B cell (primary cell): Measurements from ENCODE around the gene OFD1. TPM values are rescaled to one million over a fixed set of nuclear protein-coding genes. Genes with fewer than 3 reads are reported as not detected.

Experiments used
- ATAC-seq: fragments of 200-7000 bp; cut with Tn5 transposase; one replicate; pipeline ENCODE4 v1.10.0; 2021; ENCODE audit warnings: low read depth, mild to moderate bottlenecking, moderate number of reproducible peaks, moderate library complexity
- CTCF ChIA-PET: fragments of 350-600 bp; sonication (Branson Sonifier 250); formaldehyde crosslinking; loops from one replicate; lab custom pipeline; 2021; ENCODE audit warnings: antibody characterized with exemption, inconsistent platforms; lab: Charles Lee
- POLR2A ChIA-PET: fragments of 350-600 bp; sonication (Branson Sonifier 250); formaldehyde crosslinking; loops from one replicate; lab custom pipeline; 2021; ENCODE audit warnings: antibody characterized with exemption; lab: Charles Lee
- DNase-seq: peaks from one replicate; pipeline ENCODE4 v3.0.0; 2013
- H2AFZ ChIP-seq: 2 replicates; pipeline ENCODE4 v1.6.1; 2012; ENCODE audit warnings: mild to moderate bottlenecking, low read depth, low read length; ENCODE audit not compliant: insufficient read depth, poor library complexity, severe bottlenecking
- H3K27ac ChIP-seq, 2 donors: 1 replicate in 1 of 2; 2 replicates in 1 of 2; pipeline ENCODE4 v1.5.1; 2012 to 2013; ENCODE audit warnings: low read length in 2 of 2, mild to moderate bottlenecking in 2 of 2, moderate library complexity in 1 of 2
- H3K27me3 ChIP-seq, 4 experiments: fragments of 200-600 bp in 1 of 4; sonication (generic) in 1 of 4; replicated peaks in 1 of 4; 1 replicate in 2 of 4; 2 replicates in 2 of 4; pipeline versions ENCODE4 v1.6.1 to v1.7.0; 2013 to 2016; ENCODE audit warnings: low read length in 3 of 4, mild to moderate bottlenecking in 2 of 4, mixed read lengths in 1 of 4, moderate library complexity in 1 of 4; ENCODE audit not compliant: insufficient read depth in 4 of 4, control insufficient read depth in 3 of 4; ENCODE audit errors: control extremely low read depth in 1 of 4
- H3K36me3 ChIP-seq, 2 experiments: replicated peaks in 1 of 2; 1 replicate in 1 of 2; 2 replicates in 1 of 2; pipeline versions ENCODE4 v1.6.1 to v1.7.1; 2013; ENCODE audit warnings: low read length in 1 of 2; ENCODE audit not compliant: insufficient read depth in 2 of 2, control insufficient read depth in 1 of 2; ENCODE audit errors: control extremely low read depth in 1 of 2, extremely low read depth in 1 of 2
- H3K4me1 ChIP-seq, 2 donors: fragments of 200-600 bp in 1 of 2; sonication (generic) in 1 of 2; 1 replicate in 1 of 2; 2 replicates in 1 of 2; pipeline versions ENCODE4 v1.5.1 to v1.6.1; 2013 to 2017; ENCODE audit warnings: low read length in 2 of 2; ENCODE audit not compliant: control insufficient read depth in 2 of 2, insufficient read depth in 2 of 2
- H3K4me2 ChIP-seq: replicated peaks from 2 replicates; pipeline ENCODE3; 2012; ENCODE audit warnings: mild to moderate bottlenecking, low read depth, low read length; ENCODE audit not compliant: poor library complexity, severe bottlenecking
- H3K4me3 ChIP-seq, 5 experiments: fragments of 200-600 bp in 1 of 5; sonication (generic) in 1 of 5; 1 replicate in 3 of 5; 2 replicates in 2 of 5; pipeline versions ENCODE4 v1.5.1 to v1.7.0; 2011 to 2016; ENCODE audit warnings: low read length in 4 of 5, mild to moderate bottlenecking in 4 of 5, low read depth in 2 of 5, control low read depth in 1 of 5, moderate library complexity in 1 of 5; ENCODE audit not compliant: insufficient read depth in 1 of 5; ENCODE audit errors: control extremely low read depth in 1 of 5, extremely low read depth in 1 of 5
- H3K79me2 ChIP-seq: fragments of 200-600 bp; sonication (generic); one replicate; pipeline ENCODE4 v1.6.0; 2016; ENCODE audit warnings: low read length; ENCODE audit not compliant: control insufficient read depth, insufficient read depth
- H3K9ac ChIP-seq: fragments of 200-600 bp; sonication (generic); 2 replicates; pipeline ENCODE4 v1.6.1; 2017; ENCODE audit warnings: mild to moderate bottlenecking, low read length, moderate library complexity
- H3K9me3 ChIP-seq, 3 donors: one replicate each; pipeline versions ENCODE4 v1.6.1 to v1.7.1; 2013; ENCODE audit warnings: low read length in 2 of 3; ENCODE audit not compliant: control insufficient read depth in 2 of 3, insufficient read depth in 1 of 3; ENCODE audit errors: control extremely low read depth in 1 of 3
- H4K20me1 ChIP-seq: 2 replicates; pipeline ENCODE4 v1.6.0; 2012; ENCODE audit warnings: mild to moderate bottlenecking, low read length; ENCODE audit not compliant: insufficient read depth, control insufficient read depth, poor library complexity, severe bottlenecking
- H3K27ac Mint-ChIP-seq: one replicate; pipeline ENCODE4 v1.8.0; 2021; ENCODE audit warnings: mixed read lengths
- H3K27me3 Mint-ChIP-seq: one replicate; pipeline ENCODE4 v1.8.0; 2021; ENCODE audit warnings: mixed read lengths
- H3K4me1 Mint-ChIP-seq: one replicate; pipeline ENCODE4 v1.8.0; 2021; ENCODE audit warnings: mixed read lengths
- H3K4me3 Mint-ChIP-seq: one replicate; pipeline ENCODE4 v1.8.0; 2021; ENCODE audit warnings: mixed read lengths
- H3K9me3 Mint-ChIP-seq: one replicate; pipeline ENCODE4 v1.8.0; 2022; ENCODE audit warnings: mixed read lengths; ENCODE audit not compliant: insufficient read depth
- EZH2 ChIP-seq: IDR thresholded peaks from 2 replicates; pipeline ENCODE4 v1.6.1; 2012; ENCODE audit warnings: borderline replicate concordance, low read depth, mild to moderate bottlenecking, moderate library complexity, low read length; ENCODE audit not compliant: insufficient read depth, poor library complexity, severe bottlenecking
- WGBS: methylation state at CpG from one replicate; pipeline ENCODE4 v1.1.5; 2013; ENCODE audit warnings: missing lambda C conversion rate; ENCODE audit not compliant: insufficient coverage; 5-methylcytosine and 5-hydroxymethylcytosine counted together
- intact Hi-C: fragments of 100-400 bp; cut with micrococcal nuclease; formaldehyde crosslinking; loops from one replicate; pipeline ENCODE4 v1.10.0; 2022
- polyA plus RNA-seq: library from polyadenylated mRNA; depleted of rRNA; stranded (reverse); fragments of >200 nt; gene quantifications from 2 replicates; pipeline ENCODE4 v1.2.3, GENCODE V29; 2012
- total RNA-seq, 2 donors: library from RNA; stranded (reverse); fragments of 120-200 nt in 1 of 2; gene quantifications; 1 replicate in 1 of 2; 2 replicates in 1 of 2; pipeline versions ENCODE4 v1.2.3 to v1.2.4, GENCODE V29; 2013 to 2022
- TF ChIP-seq, protein P1 (sequence below): fragments of 200-600 bp; IDR thresholded peaks from one replicate; pipeline ENCODE4 v1.8.0; 2022; ENCODE audit warnings: antibody characterized with exemption, mild to moderate bottlenecking

Gene OFD1
- total and polyA plus RNA-seq, 2 donors (not counting 1 experiment from before 2014, with no cell fraction given), result 40.6 to 84.9 TPM

DNA sequence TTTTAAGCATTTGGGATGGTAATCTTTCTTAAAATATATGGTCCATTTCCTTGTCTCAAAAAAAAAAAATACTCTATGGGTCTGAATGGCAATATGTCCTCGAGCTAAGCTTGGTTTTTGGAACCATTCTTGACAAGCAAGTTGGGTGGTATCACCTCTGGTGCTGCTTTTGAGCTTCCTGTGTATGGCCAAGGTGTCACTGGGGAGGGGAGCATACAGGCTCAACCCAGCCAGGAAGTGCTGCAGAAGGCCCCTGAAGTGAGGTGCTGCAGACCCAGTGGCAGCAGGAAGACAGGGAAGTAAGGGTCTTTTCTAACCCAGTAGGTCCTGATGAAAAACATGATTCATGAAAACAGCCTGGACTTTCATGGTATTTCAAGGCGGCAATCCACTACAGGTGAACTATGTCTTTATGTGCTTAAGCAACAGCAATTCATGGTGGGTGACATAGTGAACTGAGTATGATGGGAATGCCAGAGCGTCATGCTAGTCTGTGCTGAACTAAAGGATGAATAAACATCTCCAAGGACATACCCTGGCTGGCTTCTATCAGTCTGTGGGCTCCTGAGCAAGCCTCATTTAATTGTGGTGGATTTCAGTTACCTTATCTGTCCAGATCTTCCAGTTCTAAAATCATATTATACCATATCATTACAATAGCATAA is 15.2 kb upstream of the OFD1 start:
- peaks cover 0 to 24% of the 10 kb centered on the region in 2 experiments for H3K36me3 ChIP-seq
- intact Hi-C loops, result no loop called here
- H3K4me3 Mint-ChIP-seq, result no peak overlapping the region
- CTCF ChIA-PET, result interaction anchor here (1.3 to 1.5 kb wide), 2 partner anchors 15 to 20 kb away, joined by 3 read pairs; partner anchors contain the start of genes OFD1 and TRAPPC2
- no peaks in the 10 kb centered on the region for H3K9me3 ChIP-seq
- H2AFZ ChIP-seq, result no peak overlapping the region
- peaks cover 27% of the 10 kb centered on the region for H4K20me1 ChIP-seq
- no CpG with 5 or more reads among the region's 3 CpGs for whole genome bisulfite sequencing
- no peak overlapping the region for H3K4me3 ChIP-seq
- ATAC-seq, result no peak
- TF ChIP-seq EZH2, result no peak
- TF ChIP-seq, protein P1, sequence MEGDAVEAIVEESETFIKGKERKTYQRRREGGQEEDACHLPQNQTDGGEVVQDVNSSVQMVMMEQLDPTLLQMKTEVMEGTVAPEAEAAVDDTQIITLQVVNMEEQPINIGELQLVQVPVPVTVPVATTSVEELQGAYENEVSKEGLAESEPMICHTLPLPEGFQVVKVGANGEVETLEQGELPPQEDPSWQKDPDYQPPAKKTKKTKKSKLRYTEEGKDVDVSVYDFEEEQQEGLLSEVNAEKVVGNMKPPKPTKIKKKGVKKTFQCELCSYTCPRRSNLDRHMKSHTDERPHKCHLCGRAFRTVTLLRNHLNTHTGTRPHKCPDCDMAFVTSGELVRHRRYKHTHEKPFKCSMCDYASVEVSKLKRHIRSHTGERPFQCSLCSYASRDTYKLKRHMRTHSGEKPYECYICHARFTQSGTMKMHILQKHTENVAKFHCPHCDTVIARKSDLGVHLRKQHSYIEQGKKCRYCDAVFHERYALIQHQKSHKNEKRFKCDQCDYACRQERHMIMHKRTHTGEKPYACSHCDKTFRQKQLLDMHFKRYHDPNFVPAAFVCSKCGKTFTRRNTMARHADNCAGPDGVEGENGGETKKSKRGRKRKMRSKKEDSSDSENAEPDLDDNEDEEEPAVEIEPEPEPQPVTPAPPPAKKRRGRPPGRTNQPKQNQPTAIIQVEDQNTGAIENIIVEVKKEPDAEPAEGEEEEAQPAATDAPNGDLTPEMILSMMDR, result no peak
- POLR2A ChIA-PET, result no interaction called here
- no peaks in the 10 kb centered on the region for H3K27me3 Mint-ChIP-seq
- no peak overlapping the region for H3K27ac ChIP-seq
- H3K4me1 Mint-ChIP-seq, result peaks cover 21% of the 10 kb centered on the region
- no peaks in the 10 kb centered on the region for H3K9me3 Mint-ChIP-seq
- H3K4me1 ChIP-seq, result peaks cover 13 to 18% of the 10 kb centered on the region in 2 donors
- no peak overlapping the region for H3K9ac ChIP-seq
- no peak for DNase-seq
- H3K27ac Mint-ChIP-seq, result peak overlapping the region; percentile 32
- H3K79me2 ChIP-seq, result peaks cover 36% of the 10 kb centered on the region
- H3K27me3 ChIP-seq, result no peaks in the 10 kb centered on the region
- H3K4me2 ChIP-seq, result no peak overlapping the region

DNA sequence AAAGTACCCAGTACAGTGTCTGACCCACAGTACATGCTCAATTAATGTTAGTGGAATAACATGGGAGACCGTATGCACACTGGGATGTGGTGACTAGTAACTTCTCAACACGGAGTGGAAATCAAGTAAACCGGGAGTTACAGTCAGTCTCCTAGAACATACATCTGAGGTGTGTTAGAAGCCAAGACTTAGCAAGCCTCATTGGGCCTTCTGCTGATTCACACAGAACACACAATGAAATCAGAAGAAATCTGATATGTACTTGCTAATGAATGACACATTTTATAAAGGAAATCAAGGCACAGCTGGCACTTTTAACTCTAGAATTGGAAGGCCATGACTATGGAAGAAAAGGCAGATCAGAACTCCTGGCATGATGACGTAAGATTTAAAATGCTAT is 13.2 kb upstream of the OFD1 start:
- H3K4me3 ChIP-seq, result no peak overlapping the region
- no peaks in the 10 kb centered on the region for H3K27me3 ChIP-seq
- no peak overlapping the region for H3K4me3 Mint-ChIP-seq
- 100% methylated on average over 2 of the region's 4 CpGs for WGBS
- H3K79me2 ChIP-seq, result peaks cover 52% of the 10 kb centered on the region
- peaks cover 27% of the 10 kb centered on the region for H4K20me1 ChIP-seq
- no peak overlapping the region for H3K27ac ChIP-seq
- DNase-seq (no peak), ATAC-seq (no peak)
- POLR2A ChIA-PET, result no interaction called here
- peaks cover 0 to 16% of the 10 kb centered on the region in 2 experiments for H3K36me3 ChIP-seq
- H3K9ac ChIP-seq, result no peak overlapping the region
- H3K27ac Mint-ChIP-seq, result no peak overlapping the region
- H3K9me3 ChIP-seq, result no peaks in the 10 kb centered on the region
- peaks cover 27% of the 10 kb centered on the region for H3K4me1 Mint-ChIP-seq
- no peak overlapping the region for H3K4me2 ChIP-seq
- intact Hi-C loops, result no loop called here
- H3K4me1 ChIP-seq, result peaks cover 13 to 19% of the 10 kb centered on the region in 2 donors
- CTCF ChIA-PET, result interaction anchor here (0.7 to 1.0 kb wide), 2 partner anchors 29 to 311 kb away, joined by 5 read pairs; no protein-coding TSS in a partner anchor
- no peak overlapping the region for H2AFZ ChIP-seq
- TF ChIP-seq, protein P1, result no peak
- no peak for TF ChIP-seq EZH2
- no peaks in the 10 kb centered on the region for H3K27me3 Mint-ChIP-seq
- H3K9me3 Mint-ChIP-seq, result no peaks in the 10 kb centered on the region
